Thymus (tissue), 11 donors: ENCODE measurements around the gene ADPRHL1. TPM values are rescaled to one million over a fixed set of nuclear protein-coding genes. Genes with fewer than 3 reads are reported as not detected.

Source experiments
- DNase-seq, 9 donors: peaks; one replicate each; pipeline ENCODE4 v3.0.0-alpha.2; 2013; ENCODE audit warnings: low spot score in 9 of 9, low read depth in 6 of 9, missing footprints in 1 of 9
- H3K27ac ChIP-seq, 2 donors: one replicate each; pipeline ENCODE4 v1.5.1; 2013; ENCODE audit warnings: control low read depth in 1 of 2, low read depth in 1 of 2, low read length in 1 of 2, mild to moderate bottlenecking in 1 of 2, moderate library complexity in 1 of 2
- H3K27me3 ChIP-seq, 2 donors: one replicate each; pipeline ENCODE4 v1.5.1; 2013; ENCODE audit warnings: low read length in 1 of 2; ENCODE audit not compliant: control insufficient read depth in 2 of 2, insufficient read depth in 1 of 2
- H3K36me3 ChIP-seq, 2 donors: one replicate each; pipeline ENCODE4 v1.5.1; 2013; ENCODE audit warnings: low read length in 1 of 2, mild to moderate bottlenecking in 1 of 2, moderate library complexity in 1 of 2; ENCODE audit not compliant: control insufficient read depth in 2 of 2, insufficient read depth in 2 of 2
- H3K4me1 ChIP-seq, 2 donors: one replicate each; pipeline ENCODE4 v1.5.1; 2013; ENCODE audit warnings: low read length in 2 of 2; ENCODE audit not compliant: control insufficient read depth in 2 of 2, insufficient read depth in 2 of 2
- H3K4me3 ChIP-seq, 2 donors: one replicate each; pipeline ENCODE4 v1.5.1; 2013; ENCODE audit warnings: low read length in 2 of 2, control low read depth in 1 of 2, mild to moderate bottlenecking in 1 of 2
- H3K9me3 ChIP-seq, 2 donors: one replicate each; pipeline ENCODE4 v1.5.1; 2013; ENCODE audit warnings: low read length in 1 of 2, mild to moderate bottlenecking in 1 of 2; ENCODE audit not compliant: control insufficient read depth in 2 of 2, insufficient read depth in 1 of 2
- WGBS: extraction: QIAGEN DNeasy Blood & Tissue Kit; methylation state at CpG from one replicate; pipeline ENCODE4 v1.1.7; 2013; 5-methylcytosine and 5-hydroxymethylcytosine counted together
- polyA plus RNA-seq: library from polyadenylated mRNA; stranded (reverse); fragments of 200-250 nt; gene quantifications from one replicate; pipeline ENCODE4 v1.2.3, GENCODE V29; 2013
- total RNA-seq: library from RNA; stranded (reverse); fragments of 120-200 nt; gene quantifications from one replicate; pipeline ENCODE4 v1.2.4, GENCODE V29; 2013
- donor health status: healthy.

The ADPRHL1 gene
- total and polyA plus RNA-seq, 2 donors: 1.2 to 1.6 TPM

- no peaks in the 10 kb centered on the region for H3K9me3 ChIP-seq
- DNase-seq: no peak
- no peaks in the 10 kb centered on the region for H3K36me3 ChIP-seq
- no peak overlapping the region for H3K27ac ChIP-seq
- whole genome bisulfite sequencing: 95% methylated on average over 11 of the region's 11 CpGs
- H3K27me3 ChIP-seq: peaks cover 7 to 50% of the 10 kb centered on the region in 2 donors
- H3K4me3 ChIP-seq: no peak overlapping the region
- no peaks in the 10 kb centered on the region for H3K4me1 ChIP-seq
Observed at GRCh38 chr13:113359571-113359970, 93.7 kb downstream of the ADPRHL1 start.

DNA sequence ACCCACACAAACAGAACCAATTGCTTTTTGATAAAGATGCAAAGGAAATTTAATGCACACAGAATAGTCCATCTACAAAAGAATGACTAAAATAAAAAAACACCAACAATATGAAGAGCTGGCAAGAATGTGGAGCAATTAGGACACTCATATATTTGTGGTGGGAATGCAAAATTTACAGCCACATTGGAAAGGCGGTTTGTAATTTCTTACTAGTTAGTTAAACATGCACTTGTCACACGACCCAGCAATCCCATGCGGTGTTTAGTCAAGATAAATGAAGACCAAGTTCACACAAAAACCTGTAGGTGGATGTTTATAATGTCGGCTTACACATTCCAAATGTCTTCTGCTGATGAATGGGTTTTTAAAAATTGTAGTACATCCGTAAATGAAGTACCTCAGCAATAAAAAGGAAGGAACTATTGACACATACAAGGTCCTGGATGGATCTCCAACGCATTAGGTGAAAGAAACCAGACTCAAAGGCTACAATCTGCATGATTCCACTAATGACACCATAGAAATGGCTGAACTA, 94.6 kb downstream of the ADPRHL1 start:
- H3K27ac ChIP-seq: no peak overlapping the region
- H3K27me3 ChIP-seq: peaks cover 6 to 46% of the 10 kb centered on the region in 2 donors
- no peaks in the 10 kb centered on the region for H3K36me3 ChIP-seq
- no peaks in the 10 kb centered on the region for H3K9me3 ChIP-seq
- no peak overlapping the region for H3K4me3 ChIP-seq
- WGBS: 90% methylated on average over 6 of the region's 6 CpGs
- DNase-seq: no peak
- no peaks in the 10 kb centered on the region for H3K4me1 ChIP-seq

- Histone ChIP-seq H3K9me3 (no peaks in the 10 kb centered on the region), H3K27me3 (peaks cover 6 to 34% of the 10 kb centered on the region in 2 donors), H3K27ac (no peak overlapping the region), H3K4me1 (no peaks in the 10 kb centered on the region), H3K4me3 (no peak overlapping the region), H3K36me3 (no peaks in the 10 kb centered on the region)
- no peak for DNase-seq
- WGBS: 95% methylated on average over 5 of the region's 5 CpGs
Observed at GRCh38 chr13:113357529-113357928, 95.8 kb downstream of the ADPRHL1 start.

DNA sequence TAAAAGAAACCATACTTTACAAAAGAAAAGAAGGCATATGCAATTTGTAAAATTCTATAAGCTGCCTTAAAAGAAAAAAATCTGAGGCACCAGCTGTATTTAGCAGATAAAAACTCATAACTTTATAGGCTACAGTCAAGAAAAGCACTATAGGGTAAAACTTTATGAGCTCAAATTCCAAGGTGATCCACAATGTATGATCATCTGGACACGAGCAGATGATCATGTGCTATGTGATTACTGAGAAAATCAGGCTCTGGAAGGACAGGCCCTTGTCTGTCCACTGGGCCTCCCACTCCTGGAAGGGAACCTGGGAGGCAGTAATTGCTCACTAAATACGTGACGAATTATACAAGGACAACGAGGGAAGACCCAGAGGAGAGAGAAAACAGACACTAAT, 96.7 kb downstream of the ADPRHL1 start:
- no peak for DNase-seq
- Histone ChIP-seq H3K9me3 (no peaks in the 10 kb centered on the region), H3K4me1 (no peaks in the 10 kb centered on the region), H3K36me3 (no peaks in the 10 kb centered on the region), H3K27ac (no peak overlapping the region), H3K27me3 (peaks cover 2 to 24% of the 10 kb centered on the region in 2 donors), H3K4me3 (no peak overlapping the region)
- 70% methylated on average over 4 of the region's 4 CpGs for WGBS

DNA sequence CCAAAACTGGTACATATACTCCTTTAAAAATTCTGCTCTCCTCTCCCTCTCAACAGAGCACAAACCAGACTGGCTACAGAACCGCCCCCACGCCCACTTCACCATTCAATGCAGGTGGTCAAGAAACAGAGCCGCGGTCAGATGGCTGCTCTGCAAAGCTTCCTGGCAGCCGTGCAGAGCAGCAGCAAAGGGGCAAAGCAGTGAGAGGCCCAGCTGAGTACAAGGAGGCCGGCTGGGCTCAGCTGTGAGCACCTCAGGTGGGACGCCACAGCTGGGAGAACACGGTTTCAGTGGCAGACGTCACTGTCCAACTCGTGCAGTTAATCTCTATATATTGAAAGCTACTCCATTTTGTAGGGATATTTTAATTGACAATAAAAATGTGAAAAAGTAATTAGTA, 97.7 kb downstream of the ADPRHL1 start:
- H3K9me3 ChIP-seq: no peaks in the 10 kb centered on the region
- no peak for DNase-seq
- H3K36me3 ChIP-seq: no peaks in the 10 kb centered on the region
- H3K4me3 ChIP-seq: no peak overlapping the region
- no peak overlapping the region for H3K27ac ChIP-seq
- H3K4me1 ChIP-seq: no peaks in the 10 kb centered on the region
- peaks cover 2 to 16% of the 10 kb centered on the region in 2 donors for H3K27me3 ChIP-seq
- 93% methylated on average over 10 of the region's 10 CpGs for WGBS

GRCh38 chr13:113354831-113355610, 98.3 kb downstream of the ADPRHL1 start:
- WGBS: 97% methylated on average over 41 of the region's 41 CpGs
- H3K27me3 ChIP-seq: peaks cover 2 to 10% of the 10 kb centered on the region in 2 donors
- no peak overlapping the region for H3K27ac ChIP-seq
- no peak for DNase-seq
- no peaks in the 10 kb centered on the region for H3K4me1 ChIP-seq
- H3K4me3 ChIP-seq: no peak overlapping the region
- no peaks in the 10 kb centered on the region for H3K36me3 ChIP-seq
- H3K9me3 ChIP-seq: no peaks in the 10 kb centered on the region

GRCh38 chr13:113353254-113353653, 100.0 kb downstream of the ADPRHL1 start:
- DNase-seq: no peak
- no peaks in the 10 kb centered on the region for H3K36me3 ChIP-seq
- H3K27me3 ChIP-seq: no peaks in the 10 kb centered on the region
- H3K9me3 ChIP-seq: peaks cover 0 to 6% of the 10 kb centered on the region in 2 donors
- H3K4me3 ChIP-seq: no peak overlapping the region
- WGBS: 90% methylated on average over 12 of the region's 12 CpGs
- H3K27ac ChIP-seq: no peak overlapping the region
- no peaks in the 10 kb centered on the region for H3K4me1 ChIP-seq

DNA sequence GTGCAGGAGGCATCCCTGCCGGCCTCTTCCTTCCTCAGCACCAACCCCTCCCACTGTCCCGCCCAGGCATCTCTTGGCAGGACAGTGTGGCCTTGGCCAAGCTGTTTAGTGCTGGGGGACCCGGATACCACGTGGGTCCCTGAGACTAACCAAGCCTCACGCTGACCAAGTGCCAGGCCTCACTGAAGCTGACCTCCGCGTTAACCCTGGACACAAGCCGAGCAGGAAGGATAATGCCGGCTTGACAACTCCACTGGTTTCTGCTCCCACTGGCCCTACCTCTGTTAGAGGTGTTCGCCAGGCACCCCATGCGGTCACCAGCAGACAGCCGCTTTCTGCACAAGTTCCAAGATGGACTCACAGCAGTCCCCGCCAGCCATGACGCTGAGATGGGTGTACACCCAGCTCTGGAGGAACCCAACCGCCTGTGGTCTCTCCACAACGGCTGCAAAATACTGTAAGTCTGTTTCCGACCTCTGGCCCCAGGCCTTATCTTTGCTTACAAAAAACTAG, 101.7 kb downstream of the ADPRHL1 start:
- H3K4me3 ChIP-seq: no peak overlapping the region
- no peaks in the 10 kb centered on the region for H3K36me3 ChIP-seq
- H3K27ac ChIP-seq: no peak overlapping the region

DNA sequence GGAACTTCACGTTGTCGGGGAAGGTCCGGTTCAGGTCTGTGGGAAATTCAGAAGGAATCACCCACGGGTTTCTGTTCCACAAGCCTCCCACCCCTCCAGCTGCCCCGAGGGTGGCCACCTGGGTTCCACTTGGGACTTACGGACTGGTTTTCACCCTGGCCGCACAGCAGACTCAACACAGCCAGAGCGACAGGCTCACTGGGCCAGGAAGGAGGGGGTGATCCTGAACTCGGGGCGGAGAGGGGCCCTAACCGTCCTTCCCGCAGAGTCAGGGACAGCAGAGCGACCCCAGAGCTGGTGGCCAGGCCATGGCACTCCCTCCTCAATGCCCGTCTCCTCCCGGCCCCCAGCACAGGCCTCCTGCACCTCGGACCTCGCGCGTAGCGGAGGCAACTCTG, 102.4 kb downstream of the ADPRHL1 start:
- H3K4me1 ChIP-seq: no peaks in the 10 kb centered on the region
- no peak overlapping the region for H3K27ac ChIP-seq
- WGBS: 96% methylated on average over 20 of the region's 20 CpGs
- DNase-seq: no peak
- H3K4me3 ChIP-seq: no peak overlapping the region
- H3K9me3 ChIP-seq: peaks cover 4 to 25% of the 10 kb centered on the region in 2 donors
- no peaks in the 10 kb centered on the region for H3K36me3 ChIP-seq
- H3K27me3 ChIP-seq: no peaks in the 10 kb centered on the region

More for the DNA sequence above, 101.7 kb downstream of the ADPRHL1 start:
- no peaks in the 10 kb centered on the region for H3K4me1 ChIP-seq
- DNase-seq: no peak
- H3K27me3 ChIP-seq: no peaks in the 10 kb centered on the region
- WGBS: 91% methylated on average over 17 of the region's 17 CpGs
- H3K9me3 ChIP-seq: peaks cover 4 to 20% of the 10 kb centered on the region in 2 donors
